Activated CD4-positive, alpha-beta T cell treated with anti-CD3 and anti-CD28 coated beads for 1 hour (primary cell): ENCODE data around the gene GNB1L.

ENCODE experiments used
- DNase-seq: peaks from one replicate; pipeline ENCODE4 v3.0.0-alpha.2; 2020

The GNB1L gene

DNA sequence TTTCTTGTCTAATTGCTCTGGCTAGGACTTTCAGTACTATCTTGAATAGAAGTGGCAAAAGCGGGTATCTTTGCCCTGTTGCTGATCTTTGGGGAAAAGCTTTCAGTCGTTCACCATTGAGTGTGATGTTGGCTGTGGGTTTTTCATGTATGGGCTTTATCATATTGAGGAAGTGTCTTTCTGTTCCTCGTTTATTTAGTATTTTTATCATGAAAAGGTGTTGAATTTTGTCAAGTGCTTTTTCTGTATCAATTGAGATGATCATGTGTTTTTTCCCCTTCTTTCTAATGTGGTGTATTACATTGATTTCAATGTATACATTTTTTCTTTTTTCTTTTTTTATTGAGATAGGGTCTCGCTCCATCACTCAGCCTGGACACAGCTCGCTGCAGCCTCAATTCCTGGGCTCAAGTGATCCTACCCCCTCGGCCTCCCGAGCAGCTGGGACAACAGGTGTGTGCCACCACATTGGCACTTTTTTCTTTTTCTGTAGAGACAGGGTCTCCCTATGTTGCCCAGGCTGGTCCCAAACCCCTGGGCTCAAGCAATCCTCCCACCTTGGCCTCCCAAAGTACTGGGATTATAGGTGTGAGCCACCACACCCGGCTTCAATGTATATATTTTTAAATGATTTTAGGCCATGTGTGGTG, 5.3 kb upstream of the GNB1L start:
- DNase-seq, result no peak

DNA sequence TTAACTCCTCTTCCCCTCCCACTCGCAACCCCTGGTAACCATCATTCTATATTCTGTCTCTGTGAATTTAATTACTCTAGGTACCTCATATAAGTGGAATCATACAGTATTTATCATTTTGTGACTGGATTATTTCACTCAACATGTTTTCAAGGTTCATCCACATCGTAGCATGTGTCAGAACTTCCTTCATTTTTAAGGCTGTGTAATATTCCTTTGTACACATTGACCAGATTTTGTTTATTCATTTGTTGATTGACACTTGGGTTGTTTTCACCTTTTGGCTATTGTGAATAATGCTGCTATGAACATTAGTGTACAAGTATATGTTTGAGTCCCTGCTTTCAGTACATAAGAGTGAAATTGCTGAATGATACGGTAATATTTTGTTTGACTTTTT, 2.7 kb upstream of the GNB1L start:
- no peak for DNase-seq

DNA sequence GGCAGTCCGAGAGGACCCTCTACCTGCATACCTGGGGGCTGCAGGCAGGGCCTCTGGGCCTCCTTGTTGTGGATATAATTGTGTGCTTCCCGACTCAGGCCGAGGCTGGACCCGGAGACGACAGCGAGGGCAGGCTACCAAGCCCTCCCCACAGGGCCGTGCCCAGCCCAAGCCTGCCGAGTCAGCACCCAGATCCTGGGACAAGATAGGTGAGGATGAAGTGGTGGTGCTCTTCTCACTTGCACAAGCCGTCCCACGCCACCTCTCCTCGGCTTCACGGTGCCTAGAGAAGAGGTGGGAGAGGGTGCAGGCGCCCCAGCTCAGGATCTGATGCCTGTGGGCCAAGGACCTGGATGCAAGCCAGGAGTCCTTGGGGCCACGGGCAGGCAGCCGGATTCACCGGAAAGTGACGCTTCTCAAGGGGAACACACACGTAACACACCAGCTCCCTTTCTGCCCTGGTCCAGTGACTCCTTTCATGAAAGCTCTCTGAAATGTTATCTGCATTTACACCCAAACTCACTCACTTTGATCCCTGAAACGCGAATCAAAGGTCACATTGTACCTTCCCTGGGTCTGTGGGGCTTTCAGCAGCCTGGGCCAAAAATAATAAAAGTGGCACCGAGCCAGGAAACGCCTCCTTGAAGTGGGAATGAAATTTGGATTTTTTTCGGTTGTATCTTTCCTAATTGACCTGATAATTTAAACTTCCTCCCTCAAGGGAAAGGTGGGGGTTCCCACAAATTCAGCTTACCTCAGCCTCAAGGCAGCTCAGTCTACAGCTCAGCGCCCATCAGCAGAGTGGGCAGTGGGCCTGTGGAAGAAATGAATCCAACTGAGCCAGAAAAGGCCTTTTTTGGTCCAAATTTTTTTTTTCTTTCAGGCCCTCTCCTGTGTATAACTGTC, 1.1 kb upstream of the GNB1L start:
- no peak for DNase-seq

DNA sequence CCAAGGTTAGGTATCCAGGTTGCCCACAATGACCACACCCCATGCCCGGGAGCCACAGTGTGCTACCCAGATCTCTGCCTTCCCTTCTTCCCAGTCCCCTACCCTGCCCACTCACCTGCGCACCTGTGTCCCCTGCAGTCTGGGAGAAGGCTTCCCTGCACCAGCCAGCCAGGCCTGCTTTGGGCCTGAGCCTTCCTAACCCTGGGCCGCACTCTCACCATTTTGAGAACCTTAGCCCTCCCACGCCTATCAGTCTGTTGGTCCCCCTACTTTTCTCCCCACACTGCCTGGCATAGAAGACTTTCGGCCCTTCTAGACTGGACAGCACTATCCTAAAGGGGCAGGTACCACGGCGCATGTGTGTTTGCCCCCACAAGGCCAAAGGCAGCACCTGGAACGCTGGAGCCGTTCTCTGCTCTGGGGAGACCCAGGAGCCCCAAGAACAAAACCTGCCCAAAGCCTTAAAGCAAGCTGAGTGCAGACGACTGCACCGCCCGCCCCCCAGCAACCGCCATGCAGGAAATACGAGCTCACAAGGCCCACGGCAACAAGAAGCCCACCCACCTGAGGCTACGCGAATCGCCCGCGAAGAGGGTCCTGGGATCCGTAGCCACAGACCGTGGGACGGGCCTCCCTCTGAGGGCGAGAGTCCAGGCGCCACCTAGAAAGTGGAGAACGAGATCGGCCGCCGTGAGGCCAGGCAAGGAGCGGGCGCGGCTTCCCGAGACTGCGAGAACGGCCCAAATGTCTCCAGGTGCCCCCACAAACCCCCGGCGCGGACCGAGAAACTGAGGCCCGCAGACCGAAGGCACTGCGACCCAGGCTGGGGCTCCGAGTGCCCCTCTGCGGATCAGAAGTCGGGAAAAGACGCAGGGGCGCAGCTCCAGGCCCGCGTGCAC, 546 bp downstream of the GNB1L start:
- no peak for DNase-seq

DNA sequence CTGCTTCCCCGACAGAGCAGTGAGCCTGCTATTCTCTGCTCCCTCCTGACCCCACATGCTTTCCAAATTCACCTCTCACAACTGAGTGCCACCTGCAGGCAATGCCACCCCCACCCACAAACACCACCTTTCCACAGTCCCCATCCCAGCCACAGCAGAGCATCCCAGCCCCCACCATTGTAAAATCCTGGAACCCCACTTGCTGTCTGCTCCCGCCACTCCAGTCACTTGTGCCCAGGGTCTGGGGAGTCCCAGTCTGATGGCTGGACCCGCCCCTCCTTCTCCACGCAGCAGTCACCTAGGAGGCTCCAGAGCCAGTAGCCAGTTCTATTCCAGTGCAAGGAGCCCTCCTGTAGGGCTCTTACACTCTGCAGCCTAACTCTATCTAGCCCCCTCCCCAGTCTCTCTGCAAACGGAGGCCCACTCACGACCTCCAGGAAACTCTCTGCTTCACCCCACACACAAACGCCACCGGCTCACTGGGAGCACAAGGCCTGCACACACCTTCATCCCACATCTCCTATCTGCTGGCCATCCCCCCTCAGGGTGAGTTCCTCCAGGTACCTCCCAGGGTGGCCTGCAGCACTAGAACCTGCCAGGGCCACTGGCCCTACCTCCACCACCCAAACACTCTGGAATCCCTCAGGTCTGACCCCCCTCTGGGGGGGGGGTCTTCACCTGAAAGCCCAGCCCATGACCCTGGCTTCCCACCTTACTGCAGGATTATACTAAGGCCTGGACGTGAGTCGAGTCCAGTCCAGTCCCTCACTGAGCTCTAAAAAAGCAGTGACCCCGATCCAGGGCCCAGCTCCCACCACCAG, 1.4 kb downstream of the GNB1L start:
- no peak for DNase-seq

DNA sequence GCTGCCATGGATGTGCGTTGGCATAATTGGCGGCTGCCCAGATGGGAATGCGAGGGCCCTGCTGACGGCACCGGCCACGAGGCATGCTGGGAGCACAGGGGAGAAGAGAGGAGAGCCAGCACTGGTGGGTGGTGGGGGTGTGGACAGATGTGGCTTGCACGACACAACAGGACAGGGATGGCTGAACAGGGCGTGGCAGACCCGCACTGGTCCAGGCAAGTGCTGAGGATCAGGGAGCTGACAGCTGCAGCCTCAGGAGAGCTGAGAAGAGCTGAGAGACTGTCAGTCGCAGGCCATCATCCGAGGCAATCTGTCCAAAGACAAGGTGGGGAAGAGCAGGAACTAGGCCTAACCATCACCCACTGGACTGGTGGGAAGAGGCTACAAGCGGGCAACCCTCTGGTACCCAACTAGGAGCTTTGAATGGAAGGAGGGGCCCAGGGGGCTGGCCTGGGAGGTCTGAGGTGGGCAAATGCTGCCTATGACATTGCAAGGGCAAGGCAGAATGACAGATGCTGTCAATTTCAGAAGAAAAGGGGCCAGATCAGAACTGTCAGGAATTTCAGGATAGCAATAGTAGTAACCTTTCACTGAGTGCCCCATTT, 2.4 kb downstream of the GNB1L start:
- DNase-seq, result no peak

DNA sequence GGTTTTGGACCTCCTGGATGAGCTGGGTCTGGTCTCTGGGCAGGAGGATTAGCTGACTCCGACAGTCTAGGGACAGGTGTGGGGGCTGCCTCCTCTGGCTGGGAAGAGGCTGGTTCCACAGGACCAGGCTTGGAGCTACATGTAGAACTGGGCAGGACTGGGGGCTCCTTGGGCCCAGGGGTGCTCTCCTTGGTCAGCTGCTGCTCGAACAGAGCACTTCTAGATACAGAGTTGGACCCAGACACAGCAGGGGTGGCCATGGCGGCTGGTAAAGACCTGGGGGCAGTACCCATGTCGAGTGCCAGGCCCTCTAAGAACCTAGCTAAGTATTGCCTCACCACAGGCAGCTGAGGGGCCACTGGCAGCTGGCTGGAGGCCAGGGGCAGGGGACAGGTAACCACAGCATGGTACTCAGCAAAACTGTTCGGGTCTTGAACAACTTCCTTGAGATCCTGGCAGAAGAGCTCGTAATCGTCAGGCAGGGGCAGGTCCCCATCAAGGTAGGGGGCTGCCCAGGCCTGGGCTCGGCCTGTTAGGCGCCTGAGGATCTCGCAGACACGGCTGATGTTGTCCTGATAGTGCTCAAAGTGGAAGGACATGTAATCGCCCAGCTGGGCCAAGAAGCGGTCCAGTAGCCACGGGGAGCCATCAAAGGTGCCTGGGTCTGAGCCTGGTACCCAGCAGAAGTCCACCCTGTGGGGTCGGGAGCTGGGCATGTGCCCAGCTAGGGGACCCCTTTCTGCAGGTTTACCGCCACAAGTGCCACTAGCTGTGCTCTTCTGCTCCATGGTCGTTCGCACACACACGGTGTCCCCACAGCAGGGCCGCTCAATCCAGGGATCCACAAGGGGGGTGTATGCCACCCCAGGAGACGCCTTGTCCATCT, 3.1 kb downstream of the GNB1L start:
- DNase-seq, result no peak

DNA sequence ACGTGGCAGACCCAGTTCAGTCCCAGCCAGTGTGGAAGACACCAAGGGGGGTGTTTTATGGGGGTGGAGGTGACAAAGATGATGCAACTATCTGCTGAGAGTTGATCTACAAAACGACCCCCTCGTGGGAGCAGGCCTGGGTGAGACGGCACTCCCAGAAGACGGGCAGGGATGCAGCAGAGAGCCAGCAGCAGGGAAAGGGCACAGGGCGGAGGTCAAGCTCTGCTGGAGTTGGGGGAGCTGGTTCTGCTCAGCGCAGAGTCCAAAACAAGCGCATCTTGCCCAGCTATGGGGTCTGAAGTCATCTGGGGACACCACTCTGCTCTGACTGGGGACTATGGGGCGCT, 3.9 kb downstream of the GNB1L start:
- no peak for DNase-seq

DNA sequence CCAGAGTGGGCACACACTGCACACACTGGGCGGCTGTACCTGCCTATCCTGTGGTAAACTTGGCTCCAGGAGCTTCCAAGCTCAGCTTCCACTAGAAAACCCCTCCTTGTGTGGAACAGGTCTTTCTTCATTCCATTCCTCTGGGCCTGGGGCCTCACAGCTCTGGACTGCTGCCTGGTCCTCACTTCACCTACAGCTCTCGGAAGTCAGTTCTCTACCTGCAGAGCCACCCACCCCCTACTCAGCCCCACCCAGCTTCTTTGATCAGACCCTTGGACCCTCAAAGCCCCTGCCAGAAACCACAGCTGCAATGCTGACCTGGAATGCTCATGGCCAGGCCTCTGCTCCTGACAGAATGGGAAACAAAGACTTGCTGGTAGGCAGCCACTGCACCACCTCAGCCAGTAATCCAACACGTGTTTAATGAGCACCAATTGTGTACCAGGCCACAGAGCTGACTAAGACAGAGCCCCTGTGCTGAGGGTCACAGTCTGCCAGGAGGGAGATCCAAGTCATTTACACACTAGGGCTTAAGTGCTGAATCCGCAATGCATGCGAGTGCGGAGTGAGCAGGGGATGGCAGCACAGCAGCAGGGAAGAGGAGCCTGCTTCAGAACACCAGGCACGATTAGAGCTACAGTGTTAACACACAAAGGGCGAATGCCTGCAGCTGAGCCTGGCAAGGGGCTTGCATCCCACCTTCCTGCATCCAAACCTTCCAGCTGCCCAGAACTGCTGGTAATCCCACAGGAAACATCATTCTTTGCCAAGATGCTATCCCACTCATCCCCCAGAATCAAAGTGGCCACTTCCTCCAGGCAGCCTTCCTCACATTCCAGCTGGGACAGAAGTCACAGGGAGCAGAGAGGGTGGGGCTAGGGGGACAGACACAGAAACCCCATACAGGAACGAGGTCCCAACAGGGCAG, 4.6 kb downstream of the GNB1L start:
- DNase-seq, result no peak

DNA sequence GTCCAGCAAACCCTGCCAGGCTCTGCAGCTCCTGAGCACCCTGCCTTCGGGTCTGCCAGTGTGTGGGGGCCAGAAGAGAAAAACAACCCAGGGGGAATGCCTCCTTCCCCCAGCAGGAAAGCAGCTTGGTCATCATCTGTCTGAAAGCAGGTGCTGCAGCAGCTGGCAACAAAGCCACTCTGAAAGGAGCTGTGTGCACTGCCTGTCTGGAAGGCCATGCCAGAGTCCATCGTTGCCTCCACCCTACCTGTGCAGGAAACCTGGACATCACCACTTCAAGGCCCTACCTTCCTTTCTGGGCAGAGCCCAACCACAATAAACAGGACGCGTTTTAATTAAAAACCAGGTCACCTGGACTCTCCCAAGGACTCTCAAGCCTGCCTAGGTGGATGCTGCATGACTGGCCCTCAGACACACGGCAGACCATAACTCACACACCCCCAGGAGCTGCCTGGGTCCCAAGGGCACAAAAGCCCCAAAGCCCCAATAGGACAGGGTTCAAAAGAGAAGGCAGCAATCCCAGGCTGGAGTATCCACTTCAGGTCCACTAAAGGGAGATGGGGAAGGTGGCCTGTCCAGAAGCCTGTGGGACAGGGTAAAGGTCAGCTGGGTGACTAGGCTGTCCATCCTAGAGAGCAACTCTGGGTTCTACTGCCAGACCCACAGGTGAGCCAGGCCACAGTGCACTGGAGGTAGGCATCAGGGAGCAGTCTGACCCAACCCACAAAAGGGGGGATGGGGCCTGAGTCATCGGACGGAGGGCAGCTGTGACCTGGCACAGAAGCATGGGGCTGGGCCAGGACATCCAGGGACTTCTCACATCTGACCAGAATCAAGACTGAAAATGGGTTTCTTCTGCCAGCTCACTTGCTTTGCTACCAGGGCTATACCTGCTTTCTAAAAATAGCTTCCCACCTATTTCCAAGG, 6.1 kb downstream of the GNB1L start:
- no peak for DNase-seq

DNA sequence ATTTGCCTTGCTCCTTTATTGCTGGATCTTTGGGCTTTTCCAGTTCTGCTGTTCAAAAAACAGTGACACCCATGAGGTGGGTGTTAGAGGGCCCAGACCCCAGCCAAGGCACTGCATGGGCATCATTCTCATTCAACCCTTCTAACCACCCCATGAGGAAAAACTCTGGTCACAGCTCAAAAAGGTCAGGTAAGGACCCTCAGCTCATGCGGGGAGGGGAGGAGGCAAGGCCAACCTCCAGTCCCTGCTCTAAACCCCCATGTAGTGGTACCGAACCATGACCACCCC, 7.4 kb downstream of the GNB1L start:
- no peak for DNase-seq

DNA sequence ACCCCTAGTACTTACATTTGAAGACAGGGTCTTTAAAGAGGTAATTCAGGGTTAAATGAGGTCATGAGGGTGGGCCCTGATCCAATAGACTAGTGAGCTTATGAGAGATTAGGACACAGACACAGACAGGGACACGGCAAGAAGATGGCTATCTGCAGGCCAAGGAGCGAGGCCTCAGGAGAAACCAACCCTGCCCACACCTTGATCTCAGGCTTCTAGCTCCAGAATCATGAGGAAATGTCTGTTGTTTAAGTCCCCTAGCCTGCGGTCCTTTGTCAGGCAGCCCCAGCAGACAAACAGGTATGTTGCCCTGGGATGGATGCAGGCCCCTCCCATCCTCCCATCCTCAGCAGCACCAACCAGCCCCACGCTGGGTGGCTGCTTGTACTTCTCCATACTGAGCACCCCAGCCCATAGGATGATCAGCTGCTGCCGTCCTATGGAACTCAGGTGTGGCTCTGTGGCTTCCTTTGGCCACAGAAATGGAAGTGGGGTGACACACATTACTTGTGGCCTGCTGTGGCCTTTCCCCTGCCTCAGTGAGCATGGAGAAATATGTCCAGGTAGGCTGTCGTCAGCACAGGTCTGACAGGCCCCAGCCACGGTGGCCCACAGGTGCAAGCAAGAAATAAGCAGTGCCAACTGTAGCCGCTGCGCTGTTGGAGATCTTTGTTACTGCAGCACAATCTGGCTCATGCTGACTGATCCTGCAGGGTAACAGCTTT, 7.9 kb downstream of the GNB1L start:
- no peak for DNase-seq

DNA sequence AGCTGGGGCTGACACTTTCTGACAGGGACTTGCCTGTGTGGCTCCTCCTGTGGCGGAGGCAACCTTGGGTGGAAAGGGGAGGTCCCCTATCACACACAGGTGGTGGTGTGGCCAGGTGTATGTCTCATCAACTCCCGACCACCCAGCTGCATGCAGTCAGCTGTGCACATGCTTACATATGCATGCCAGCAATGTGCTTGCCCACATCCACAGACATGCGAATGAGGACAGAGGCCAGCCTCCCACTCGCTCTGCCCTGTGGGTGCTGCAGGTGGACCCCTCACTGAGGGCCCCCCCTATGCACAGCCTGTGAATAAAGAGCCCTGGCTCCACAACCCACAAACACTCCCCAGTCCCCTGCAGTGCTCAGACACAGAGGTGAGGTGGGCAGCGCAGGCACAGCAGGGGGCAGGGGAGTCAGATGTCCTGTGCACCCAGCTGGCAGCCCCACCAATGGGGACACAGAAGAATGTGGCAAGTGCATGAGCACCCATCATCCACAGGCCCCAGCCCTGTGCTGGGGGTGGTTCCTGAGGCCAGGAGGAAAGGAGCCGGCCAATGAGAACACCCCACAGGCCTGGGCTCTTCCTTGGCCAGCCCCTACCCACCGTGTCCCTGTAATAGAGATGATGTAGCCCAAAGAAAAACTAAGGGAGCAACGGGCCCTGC, 9.5 kb downstream of the GNB1L start:
- DNase-seq, result no peak

DNA sequence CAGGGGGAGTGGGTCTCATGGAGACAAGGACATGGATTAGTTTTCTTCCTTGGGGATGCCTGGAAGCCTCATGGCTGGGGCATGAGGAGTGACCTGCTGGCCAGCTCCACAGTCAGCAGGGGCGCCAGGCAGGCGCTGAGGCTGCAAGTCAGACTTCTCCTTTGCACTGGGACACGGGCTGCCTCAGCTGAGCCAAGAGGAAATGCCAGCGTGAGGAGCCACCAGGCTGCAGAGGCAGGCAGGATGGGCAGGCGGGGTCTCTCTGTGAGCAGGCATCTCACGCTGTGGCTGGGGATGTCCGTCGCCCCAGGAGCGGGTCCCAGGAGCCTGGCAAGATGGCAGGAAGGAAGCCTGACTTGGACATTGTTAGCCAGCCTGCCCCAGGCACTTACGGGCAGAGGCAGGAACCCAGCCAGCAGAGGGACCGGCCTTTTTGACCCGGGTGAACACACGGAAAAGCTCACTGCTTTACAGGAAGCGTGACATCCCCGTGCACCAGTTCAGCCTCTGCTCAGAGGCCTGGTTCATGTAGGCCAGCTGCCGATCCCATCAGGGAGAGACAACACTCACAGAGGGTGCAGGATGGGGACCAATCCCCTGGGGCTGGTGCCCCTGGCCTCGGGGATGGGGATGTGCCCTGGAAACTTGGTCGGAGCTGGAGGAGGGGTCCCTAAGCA, 10.2 kb downstream of the GNB1L start:
- no peak for DNase-seq

DNA sequence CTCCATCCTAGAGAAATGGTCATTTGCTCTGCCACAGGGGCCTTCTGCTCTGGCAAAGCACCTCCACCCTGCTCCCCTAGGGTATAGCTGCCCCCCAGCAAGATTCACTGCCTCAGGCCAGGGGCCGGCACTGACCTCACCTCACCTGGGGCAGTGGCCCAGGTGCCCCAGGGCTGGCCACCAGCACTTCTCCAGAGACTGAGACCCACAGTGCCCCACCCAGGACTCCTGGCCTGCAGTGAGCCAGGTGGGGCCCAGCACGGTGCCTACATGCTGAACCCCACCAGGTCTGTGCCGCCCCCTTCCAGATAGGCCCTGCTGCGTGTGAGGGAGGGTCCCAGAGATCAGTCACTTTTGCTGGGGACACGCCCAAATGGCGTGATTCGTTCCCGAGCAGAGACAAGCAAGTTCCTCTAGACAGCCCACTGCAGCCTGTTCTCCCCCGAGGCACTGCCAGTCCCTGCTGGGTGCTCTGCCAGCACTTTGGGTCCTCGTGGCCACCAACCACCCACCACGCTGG, 10.8 kb downstream of the GNB1L start:
- no peak for DNase-seq

DNA sequence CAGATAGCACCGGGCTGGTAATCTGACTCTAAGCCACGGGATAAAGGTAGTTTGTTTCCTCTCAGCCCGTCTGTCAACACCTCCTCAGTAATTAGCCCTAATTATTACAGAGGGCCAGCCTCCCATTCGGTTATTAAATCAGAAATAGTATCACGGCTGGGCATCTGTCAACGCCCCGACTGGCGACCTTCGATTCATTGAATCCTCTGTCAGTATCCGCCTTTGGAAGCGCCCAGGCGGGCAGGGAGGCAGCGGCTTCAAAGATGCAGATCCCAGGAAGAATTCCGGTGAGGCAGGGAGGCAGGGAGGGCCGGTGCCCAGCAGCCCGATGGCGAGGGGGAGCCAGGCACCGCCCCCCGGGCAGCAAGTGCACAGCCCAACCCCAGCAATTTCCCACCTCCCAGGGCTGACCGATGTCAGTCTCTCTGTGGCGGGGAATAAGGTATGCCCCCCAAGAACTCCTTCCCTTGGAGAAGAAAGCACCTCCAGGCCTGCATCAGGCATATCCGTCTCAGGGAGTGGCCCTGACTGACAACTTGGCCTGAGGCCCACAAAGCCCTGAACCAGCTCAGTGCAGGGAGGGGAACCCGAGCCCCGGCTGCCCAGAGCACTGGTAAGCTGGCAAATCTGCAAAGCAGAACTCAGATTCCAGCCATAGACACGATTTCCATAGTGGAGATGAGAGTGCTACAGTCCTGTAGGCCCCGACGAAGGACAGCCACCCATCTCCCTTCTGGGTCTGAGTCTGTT, 11.4 kb downstream of the GNB1L start:
- no peak for DNase-seq
